GM12872 (cell line): Measurements from ENCODE around the gene TBL1X.

Experiments
- CTCF ChIP-seq: IDR thresholded peaks from 3 replicates; pipeline ENCODE4 v1.5.1; 2011; ENCODE audit warnings: low read depth, mild to moderate bottlenecking, low read length, moderate library complexity; ENCODE audit not compliant: insufficient read depth

The TBL1X gene

GRCh38 chrX:9765737-9766097, 300.9 kb downstream of the TBL1X start, which contains the start of gene GPR143:
GPR143 (minus strand) TSS chrX:9765847; CDS start chrX:9765817, 30 bp downstream.
- TF ChIP-seq CTCF, result no peak

- no peak for TF ChIP-seq CTCF
Observed at GRCh38 chrX:9767375-9767774, 302.5 kb downstream of the TBL1X start.

DNA sequence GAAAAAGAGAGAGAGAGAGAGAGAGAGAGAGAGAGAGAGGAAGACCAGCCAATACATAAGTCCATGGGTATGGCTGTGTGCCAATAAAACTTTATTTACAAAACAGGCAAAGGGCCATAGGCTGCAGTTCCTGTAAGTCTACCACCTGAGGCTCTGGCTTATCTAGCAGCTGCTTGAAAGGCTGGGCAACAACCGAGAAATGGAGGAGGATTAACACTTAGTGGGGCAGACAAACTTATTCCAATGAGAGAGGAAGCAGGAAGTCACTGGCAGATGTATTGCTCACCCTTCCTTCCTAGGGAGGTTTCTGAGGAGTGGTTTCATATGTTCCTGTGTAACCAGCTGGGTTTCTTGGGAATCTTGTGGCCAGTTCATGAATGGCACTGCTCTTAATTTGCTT, 305.5 kb downstream of the TBL1X start:
- TF ChIP-seq CTCF, result no peak

DNA sequence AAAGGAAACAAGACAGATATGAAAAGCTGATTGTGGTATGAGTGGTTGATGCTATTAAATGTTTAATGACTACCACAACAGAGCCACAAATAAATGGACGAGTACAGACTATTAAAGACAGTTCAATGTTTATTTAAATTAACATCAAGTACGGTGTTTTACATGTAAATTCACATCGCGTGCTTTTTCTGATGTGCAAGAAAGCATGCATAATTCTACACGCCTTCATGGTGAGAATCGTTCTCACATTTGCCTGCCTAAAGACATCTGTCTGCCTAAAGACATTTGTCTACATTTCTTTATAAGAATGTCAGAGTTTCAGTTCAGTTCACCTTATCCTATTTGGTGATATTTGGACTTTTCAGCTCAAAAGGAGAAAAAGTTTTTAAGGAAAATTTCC, 308.1 kb downstream of the TBL1X start:
- no peak for TF ChIP-seq CTCF

DNA sequence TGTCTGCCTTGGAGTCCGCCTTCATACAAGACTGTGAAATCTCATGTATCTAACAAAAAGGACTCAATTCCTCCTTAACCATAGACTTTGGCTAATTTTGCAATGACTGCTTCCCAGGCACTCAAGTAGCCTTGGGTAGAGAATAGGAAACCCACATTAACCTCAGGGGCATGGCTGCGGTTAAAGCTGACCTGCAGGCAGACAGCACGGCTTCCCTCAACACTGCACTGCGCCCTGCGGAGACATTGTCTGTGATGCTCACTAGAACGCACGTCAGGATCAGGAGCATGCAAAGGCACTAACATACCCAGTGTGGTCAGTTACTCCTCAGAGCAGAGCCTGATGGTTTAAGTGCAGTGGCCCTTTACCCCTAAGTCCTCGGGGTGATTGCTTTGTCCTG, 311.1 kb downstream of the TBL1X start:
- no peak for TF ChIP-seq CTCF

- no peak for TF ChIP-seq CTCF
Observed at GRCh38 chrX:9781941-9782340, 317.1 kb downstream of the TBL1X start.

DNA sequence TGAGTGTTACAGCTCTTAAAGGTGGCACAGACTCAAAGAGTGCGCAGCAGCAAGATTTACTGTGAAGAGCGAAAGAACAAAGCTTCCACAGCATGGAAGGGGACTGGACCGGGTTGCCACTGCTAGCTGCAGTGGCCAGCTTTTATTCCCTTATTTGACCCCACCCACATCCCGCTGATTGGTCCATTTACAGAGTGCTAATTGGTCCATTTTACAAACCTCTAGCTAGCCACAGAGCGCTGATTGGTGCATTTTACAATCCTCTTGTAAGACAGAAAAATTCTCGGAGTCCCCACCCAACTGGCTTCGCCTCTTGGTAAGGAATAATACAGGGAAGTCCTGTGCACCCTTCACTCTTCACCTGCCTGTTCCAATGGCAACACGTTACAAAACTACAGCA, 319.5 kb downstream of the TBL1X start:
- TF ChIP-seq CTCF, result no peak
